GM19455 (cell line): Measurements from ENCODE around the gene ARID4A.
"Not testable (repeated sequence)": the region's sequence is repeated elsewhere in the genome, so short reads cannot be mapped to it uniquely, and the experiment has no call there.

ENCODE experiments used
- ATAC-seq: cut with Tn5 transposase; IDR thresholded peaks from one replicate; pipeline ENCODE4 v1.9.1; 2021; ENCODE audit not compliant: unreplicated experiment

The ARID4A gene

DNA sequence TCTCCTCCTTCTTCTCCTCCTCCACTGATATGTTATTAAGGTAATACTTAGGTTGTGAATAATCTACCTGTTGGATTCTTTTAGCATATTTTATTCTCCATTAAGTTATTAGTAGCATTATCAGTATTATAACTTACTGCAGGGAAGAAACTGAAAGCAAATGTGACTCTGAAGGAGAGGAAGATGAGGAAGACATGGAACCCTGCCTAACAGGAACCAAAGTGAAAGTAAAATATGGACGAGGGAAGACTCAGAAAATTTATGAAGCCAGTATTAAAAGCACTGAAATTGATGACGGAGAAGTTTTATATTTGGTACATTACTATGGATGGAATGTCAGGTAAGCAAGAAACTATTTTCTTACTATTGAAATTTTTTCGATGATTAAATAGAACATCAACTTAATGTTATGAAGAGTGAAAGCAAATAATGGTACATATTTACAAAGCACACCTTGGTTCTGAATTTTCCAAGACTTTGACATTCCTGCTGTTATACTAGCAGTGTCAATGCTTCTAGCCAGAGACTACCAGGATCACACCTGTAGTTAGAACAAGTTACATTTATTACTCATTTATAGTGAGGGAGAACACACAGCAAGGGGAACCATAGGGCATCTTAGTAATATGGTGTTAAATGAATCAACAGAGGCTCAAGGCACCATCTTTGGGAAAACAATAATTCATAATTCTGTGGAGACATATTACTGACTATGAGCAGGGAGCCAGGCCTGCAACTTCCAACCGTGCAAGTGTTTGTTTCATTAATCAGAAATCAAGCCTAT, 55.4 kb downstream of the ARID4A start:
- no peak for ATAC-seq

DNA sequence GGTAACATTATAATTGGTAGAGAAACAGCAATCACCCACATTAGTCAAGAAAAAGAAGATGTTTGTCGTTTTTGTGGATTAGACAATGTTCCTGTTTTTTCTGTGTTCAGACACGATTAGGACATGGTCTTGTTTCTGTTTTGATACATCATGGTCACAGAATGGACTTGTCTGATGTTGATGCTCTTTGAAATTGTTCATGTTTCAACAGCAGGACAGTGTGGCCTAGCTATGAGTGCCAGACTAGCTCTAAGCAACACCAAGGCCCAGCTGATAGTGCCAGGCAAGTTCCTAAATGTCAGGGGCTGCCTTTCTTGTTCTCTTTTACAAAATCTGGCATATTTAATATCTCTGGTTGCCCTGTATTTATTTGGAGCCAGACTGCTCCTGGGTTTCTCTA, 56.5 kb downstream of the ARID4A start:
- ATAC-seq = no peak

DNA sequence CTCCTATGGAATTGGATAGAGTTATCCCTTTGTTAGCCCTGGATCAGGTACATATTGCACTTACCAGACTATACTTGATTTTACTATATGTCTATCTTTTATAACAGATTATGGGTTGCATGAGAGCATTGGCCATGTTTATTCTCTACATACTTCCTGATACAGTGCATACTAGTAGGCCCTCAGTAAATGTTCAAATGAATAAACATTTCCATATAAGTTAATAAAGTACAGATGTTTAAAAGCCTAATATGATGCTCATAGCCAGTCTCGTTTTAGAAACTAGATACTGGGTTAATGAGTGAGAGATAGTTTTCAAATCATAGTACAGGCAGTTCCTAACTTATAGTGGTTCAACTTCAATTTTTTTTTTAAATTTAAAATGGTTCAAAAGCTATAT, 57.9 kb downstream of the ARID4A start:
- no peak for ATAC-seq

DNA sequence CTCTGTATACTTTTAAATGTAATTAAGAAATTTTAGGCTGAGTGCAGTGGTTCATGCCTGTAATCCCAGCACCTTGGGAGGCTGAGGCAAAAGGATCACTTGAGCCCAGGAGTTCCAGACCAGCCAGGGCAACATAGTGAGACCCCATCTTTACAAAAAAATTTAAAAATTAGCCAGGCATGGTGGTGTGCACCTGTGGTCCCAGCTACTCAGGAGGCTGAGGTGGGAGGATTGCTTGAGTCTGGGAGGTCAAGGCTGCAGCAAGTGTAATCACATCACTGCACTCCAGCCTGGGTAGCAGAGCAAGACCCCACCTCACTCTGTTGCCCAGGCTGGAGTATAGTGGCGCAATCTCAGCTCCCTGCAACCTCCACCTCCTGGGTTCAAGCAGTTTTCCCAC, 63.9 kb downstream of the ARID4A start:
- not testable (repeated sequence) for ATAC-seq

DNA sequence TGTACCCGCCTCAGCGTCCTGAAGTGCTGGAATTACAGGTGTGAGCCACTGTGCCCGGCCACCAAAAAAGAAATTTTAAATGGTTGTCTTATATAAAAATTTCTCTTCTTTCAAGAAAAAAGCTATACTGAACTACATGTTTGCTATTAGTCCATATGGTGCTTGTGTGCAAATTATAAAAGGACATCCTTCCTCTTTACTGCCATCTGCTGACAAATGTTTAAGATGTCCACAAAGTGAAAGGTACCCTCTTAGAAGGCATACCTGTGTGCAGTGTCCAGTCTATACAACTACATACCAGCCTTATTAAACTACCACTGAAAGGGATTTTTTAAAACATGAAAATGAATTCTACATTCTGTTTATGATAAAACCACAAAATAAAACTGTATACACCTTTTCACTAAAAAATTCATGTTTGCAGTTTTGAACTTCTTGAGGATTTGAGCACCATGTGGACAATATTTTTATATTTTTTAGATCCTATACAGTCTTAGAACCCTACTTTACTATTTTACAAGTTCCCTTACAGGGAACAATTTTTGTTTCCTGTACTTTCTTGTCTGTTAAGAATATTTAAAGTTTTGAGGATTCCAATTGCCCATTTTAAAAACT, 64.5 kb downstream of the ARID4A start:
- no peak for ATAC-seq

DNA sequence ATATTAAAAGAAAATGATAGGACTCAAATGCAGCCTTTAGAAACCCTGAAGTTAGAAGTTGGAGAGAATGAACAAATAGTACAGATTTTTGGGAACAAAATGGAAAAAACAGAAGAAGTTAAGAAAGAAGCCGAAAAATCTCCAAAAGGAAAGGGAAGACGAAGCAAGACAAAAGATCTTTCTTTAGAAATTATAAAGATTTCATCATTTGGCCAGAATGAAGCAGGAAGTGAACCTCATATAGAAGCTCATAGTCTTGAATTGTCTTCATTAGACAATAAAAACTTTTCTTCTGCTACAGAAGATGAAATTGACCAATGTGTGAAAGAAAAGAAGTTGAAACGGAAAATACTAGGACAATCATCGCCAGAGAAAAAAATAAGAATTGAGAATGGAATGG, 66.0 kb downstream of the ARID4A start:
- no peak for ATAC-seq

DNA sequence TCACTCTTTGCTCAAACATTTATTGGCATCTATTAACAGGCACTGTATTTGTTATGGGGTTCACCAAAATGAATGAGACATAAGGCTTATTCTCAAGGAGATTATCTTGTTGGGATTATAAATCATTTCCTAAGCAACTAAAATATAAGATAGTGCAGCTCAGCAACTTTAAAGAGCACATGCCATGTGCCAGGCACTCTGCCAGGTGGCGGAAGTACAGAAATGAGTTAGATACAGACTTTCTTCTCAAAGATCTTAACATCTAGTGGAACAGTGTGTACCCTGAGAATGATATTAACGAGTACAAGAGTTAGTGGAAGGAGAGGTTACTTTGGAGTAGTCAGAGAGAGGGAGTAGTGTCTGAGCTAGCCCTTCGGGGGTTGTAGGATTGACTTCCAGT, 68.9 kb downstream of the ARID4A start:
- no peak for ATAC-seq

DNA sequence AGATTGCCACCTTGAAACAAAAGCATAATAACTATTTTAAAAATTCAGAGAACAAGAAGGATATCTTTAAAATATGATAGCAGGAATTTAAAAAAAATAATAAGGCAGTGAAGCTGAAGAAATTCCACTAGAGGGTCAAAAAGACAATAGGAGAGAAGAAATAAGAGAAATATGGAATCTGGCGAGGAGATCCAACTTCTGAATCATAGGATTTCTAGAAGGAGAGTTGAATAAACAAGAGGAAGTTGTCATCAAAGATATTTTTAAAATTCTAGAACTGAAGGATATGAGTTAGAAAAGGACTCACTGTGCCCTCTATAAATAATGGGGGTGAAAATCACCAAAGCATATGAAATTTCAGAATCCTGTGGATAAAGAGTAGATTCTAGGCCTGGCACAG, 70.6 kb downstream of the ARID4A start:
- no peak for ATAC-seq

DNA sequence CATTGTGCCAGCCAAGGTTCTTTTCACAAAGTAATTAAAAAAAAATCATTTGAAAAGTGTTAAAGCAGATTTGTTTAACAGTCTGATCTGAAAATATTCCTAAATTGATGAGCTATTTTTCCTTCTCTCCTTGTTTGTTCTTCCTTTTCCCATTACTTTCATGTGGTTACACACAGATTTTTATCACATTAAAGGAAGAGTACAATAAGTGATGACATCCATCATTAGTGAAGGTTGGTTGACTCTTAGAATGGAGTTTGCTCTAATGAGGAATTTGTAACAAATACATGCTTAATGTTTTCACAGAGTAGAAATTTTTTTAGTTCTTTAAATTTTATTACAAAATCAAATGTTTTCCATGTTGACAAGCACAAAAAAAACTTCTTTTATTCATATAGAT, 78.4 kb downstream of the ARID4A start:
- ATAC-seq = no peak

DNA sequence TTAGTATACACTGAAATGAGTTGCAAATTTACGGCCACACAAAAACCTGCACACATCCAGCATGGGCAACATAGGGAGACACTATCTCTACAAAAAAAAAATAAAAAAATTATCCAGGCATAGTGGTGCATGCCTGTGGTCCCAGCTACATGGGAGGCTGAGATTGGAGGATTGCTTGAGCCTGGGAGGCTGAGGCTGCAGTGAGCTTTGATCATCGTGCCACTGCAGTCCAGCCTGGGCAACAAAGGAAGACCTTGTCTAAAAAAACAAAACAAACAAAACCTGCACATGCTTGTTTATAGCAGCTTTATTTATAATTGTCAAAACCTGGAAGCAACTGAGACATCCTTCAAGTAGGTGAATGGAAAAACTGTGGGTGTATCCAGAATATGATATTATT, 92.5 kb downstream of the ARID4A start:
- ATAC-seq = no peak

DNA sequence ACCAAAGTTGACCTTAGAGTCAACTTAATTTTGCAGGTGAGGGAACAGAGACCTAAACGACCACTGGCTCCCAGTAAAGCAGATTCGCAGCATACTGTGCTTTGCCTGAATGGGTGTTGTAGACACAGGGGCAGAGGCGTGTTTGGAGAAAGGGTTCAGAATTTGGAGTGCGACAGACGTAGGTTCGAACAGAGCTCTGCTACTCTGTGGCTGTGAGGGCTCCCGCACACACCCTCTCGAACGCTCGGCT, 97.1 kb downstream of the ARID4A start:
- no peak for ATAC-seq

DNA sequence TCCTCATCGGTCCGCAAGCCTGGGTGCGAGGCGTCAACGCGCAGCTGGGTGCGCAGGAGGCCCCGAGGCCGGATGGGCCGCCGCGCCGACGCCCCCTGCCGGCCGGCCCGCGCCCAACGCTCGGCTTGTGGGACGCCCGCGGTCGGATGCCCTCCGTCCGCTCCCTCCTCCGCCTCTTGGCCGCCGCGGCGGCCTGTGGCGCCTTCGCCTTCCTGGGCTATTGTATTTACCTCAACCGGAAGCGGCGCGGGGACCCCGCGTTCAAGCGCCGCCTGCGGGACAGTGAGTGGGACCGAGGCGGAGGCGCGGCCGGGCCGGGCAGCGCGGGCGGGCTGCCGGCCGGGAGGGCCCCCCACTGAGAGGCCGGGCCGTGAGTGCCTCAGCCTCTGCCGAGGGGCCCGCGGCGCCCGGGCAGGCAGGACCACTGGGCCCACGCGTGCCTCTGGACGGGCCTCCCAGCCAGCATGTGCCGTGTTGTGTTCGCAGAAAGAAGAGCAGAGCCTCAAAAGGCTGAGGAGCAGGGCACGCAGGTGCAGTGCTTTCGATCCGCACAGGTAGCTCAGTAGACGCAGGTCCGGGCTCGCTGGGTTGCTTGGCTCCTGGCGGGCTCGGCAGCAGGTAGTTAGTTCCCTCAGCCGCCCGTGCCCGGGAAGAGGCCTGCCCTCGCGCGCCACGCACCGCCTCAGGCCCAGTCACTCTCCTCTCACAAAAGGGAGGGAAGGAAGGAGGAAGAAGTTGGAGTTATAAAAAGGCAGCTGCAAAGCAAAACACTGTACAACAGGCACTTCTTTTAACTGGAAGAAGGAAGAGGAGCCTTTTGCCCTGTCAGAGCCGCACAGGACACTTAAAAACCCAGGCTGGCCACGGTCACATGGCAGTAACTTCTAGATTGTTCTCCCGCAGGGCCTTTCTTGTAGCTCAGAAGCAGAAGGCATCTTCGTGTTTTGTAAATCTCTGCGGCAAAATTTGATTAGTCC, 97.7 kb downstream of the ARID4A start, which contains the start of gene TOMM20L:
TSS of gene TOMM20L (plus strand) at position 119 of the 977 bp plus-strand sequence. CDS start at position 147, 28 bp downstream.
- peak; percentile 96 for ATAC-seq

DNA sequence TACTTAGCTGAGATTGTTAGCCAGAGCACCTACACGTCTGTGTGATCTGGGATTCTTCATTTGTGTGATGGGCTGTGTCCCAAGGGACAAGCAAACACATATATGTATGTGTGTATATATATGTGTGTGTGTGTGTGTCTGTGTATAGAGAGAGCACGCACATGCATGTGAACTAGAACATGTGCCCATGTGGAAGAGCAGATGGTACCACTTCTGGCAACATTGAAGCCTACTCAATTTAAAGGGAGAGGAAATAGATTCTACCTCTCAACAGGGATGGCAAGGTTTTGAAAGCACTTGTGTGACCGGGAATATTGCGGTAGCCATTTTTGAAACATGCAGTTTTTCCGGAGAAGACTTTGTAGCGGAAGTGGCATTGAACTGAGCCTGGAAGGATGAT, 98.8 kb downstream of the ARID4A start:
- ATAC-seq = no peak

DNA sequence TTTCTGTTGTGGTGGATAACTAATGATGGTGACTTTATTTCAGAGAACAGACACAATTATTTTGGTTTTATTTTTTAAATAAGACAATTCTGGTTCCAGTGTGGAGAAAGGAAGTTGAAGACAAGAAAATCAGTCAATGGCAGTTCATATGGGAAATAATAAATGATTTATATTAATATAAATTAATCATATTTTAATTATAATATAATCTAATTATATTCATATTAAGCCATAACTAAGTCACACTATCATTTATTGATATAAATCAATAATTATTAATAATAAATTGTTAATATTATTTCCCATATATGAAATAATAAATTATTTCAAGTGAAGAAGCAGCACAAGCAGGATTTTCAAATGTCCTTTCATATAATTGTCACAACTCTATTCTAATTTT, 100.1 kb downstream of the ARID4A start:
- no peak for ATAC-seq

DNA sequence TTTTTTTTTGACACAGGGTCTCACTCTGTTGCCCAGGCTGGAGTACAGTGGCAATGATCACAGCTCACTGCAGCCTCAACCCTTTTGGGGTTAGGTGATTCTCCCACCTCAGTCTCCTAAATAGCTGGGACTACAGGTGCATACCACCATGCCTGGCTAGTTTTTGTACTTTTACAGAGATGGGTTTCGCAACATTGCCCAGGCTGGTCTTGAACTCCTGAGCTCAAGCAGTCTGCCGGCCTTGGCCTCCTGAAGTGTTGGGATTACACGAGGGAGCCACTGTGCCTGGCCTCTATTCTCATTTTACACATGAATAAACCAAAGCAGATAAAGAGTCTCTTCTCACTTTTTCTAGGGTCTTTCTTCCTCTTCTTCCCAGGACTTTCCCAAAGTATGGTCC, 100.5 kb downstream of the ARID4A start:
- ATAC-seq = no peak

DNA sequence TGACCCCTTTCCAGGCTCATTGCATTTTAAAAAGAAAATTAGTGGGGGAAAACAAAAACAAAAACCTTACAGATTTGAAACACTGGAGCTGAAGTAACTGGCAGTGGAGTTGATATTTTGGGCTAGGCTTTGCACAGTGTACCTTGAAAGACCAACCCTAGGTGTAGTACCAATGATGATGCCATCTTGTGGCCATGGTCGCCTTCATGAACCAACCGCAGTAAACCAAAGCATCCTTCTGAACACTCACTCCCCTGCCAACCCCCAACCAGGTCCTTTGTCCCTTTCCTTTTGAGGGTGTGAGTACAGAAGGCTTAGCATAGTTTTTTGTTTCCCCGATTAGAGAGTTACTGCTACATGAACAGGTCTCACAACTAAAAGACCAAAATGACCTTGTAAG, 103.2 kb downstream of the ARID4A start:
- no peak for ATAC-seq

DNA sequence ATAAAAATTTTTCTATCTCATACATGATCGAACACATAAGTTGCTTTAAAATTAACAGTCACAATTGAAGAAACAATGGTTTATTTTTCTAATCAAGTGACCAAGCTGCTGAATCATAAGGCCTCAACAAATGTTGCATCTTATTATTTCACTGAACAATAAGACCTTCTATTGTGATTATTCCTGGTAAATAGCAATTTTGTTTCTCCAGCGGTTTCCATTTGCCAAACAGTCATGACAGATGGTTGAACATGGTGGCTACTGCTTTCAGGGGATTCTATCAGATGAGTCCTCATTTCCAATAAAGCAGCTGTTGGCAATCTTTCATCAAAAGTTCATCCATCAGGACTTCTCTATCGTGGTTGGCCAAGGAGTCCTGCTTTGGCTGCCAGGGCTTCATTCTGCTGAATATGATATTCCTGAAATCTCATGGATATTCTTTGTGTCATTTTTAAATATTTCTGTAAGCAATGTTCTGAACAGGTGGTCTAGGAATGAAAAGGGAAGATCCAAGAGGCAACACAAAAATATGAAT, 110.4 kb downstream of the ARID4A start:
- no peak for ATAC-seq

DNA sequence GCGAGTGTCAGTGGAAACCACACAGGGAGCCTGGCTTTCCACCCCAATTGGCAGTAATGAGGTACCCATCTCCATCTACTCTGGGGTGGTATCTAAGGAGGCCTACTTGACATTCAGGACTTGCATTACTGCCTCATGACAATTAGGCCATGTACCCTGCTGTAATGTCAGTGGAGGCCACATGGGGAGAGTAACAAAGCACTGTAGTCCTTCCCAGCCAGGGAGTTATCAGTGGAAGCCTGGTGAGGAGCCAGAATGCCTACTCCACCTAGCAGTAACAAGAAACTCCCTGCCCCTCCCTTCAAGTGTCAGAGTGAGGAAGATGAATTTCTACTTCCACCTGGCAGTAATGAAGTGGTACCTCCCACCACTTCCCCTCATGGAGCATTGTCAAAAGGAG, 116.5 kb downstream of the ARID4A start:
- no peak for ATAC-seq

DNA sequence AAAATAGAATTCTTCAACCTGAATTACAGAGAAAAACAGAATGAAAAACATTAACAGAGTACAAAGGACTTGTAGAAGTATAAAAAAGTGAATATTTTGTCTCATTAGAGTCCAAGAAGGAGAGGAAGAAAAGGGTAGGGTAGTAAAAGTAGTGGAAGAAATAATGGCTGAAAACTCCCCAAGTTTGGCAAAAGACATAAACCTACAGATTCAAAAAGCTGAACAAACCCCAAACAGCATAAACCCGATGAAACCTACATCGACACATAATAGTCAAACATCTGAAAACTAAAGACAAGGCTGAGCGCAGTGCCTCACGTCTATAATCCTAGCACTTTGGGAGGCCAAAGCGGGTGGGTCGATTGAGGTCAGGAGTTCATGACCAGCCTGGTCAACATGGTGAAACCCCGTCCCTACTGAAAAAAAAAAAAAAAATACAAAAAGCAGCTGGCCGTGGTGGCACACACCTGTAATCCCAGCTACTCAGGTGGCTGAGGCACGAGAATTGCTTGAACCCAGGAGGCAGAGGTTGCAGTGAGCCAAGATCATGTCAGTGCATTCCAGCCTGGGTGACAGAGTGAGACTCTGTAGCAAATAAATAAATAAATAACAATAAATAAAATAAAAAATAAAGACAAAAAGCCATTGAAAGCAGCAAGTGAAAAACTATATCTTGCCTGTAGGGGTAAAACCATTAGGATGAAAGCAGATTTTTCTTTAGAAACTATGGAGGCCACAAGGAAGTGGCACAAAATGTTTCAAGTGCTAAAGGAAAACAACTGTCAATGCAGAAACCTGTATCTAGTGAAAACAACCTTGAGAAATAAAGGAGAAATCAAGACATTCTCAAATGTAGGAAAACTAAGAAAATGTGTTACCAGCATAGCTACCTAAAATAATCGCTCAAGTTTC, 117.5 kb downstream of the ARID4A start:
- ATAC-seq = no peak

DNA sequence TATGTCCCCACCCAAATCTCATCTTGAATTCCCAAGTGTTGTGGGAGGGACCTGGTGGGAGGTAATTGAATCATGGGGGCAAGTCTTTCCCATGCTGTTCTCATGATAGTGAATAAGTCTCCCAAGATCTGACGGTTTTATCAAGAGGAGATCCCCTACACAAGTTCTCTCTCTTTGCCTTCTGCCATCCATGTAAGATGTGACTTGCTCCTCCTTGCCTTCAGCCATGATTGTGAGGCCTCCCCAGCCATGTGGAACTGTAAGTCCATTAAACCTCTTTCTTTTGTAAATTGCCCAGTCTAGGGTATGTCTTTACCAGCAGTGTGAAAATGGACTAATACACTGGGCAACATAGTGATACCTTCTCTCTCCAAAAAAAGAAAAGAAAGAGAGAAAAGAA, 118.6 kb downstream of the ARID4A start:
- not testable (repeated sequence) for ATAC-seq
